Neutrophil (primary cell): ENCODE data around the gene TWSG1.

Experiments used
- H3K27ac ChIP-seq: fragments of 200-600 bp; sonication (generic); 2 replicates; pipeline ENCODE4 v1.5.1; 2016; ENCODE audit warnings: mild to moderate bottlenecking, moderate library complexity
- H3K27me3 ChIP-seq: fragments of 200-600 bp; sonication (generic); 2 replicates; pipeline ENCODE4 v1.6.0; 2016; ENCODE audit warnings: mild to moderate bottlenecking
- H3K36me3 ChIP-seq: fragments of 200-600 bp; sonication (generic); 2 replicates; pipeline ENCODE4 v1.5.1; 2017
- H3K4me1 ChIP-seq, 2 experiments: fragments of 200-600 bp in 1 of 2; sonication (generic) in 1 of 2; 1 replicate in 1 of 2; 2 replicates in 1 of 2; pipeline versions ENCODE4 v1.5.1 to v1.6.1; 2013 to 2016; ENCODE audit warnings: low read depth in 1 of 2, low read length in 1 of 2, mild to moderate bottlenecking in 1 of 2, moderate library complexity in 1 of 2; ENCODE audit not compliant: control insufficient read depth in 1 of 2, insufficient read depth in 1 of 2
- H3K4me3 ChIP-seq, 2 experiments: fragments of 200-600 bp in 1 of 2; sonication (generic) in 1 of 2; 1 replicate in 1 of 2; 2 replicates in 1 of 2; pipeline ENCODE4 v1.5.1; 2013 to 2016; ENCODE audit warnings: low read depth in 1 of 2, low read length in 1 of 2, mild to moderate bottlenecking in 1 of 2, moderate library complexity in 1 of 2
- H3K9me3 ChIP-seq: fragments of 200-600 bp; sonication (generic); 2 replicates; pipeline ENCODE4 v1.5.1; 2016
- CTCF ChIP-seq: fragments of 200-600 bp; sonication (generic); IDR thresholded peaks from 2 replicates; pipeline ENCODE4 v1.5.1; 2016; ENCODE audit warnings: antibody characterized with exemption

TWSG1 gene

DNA sequence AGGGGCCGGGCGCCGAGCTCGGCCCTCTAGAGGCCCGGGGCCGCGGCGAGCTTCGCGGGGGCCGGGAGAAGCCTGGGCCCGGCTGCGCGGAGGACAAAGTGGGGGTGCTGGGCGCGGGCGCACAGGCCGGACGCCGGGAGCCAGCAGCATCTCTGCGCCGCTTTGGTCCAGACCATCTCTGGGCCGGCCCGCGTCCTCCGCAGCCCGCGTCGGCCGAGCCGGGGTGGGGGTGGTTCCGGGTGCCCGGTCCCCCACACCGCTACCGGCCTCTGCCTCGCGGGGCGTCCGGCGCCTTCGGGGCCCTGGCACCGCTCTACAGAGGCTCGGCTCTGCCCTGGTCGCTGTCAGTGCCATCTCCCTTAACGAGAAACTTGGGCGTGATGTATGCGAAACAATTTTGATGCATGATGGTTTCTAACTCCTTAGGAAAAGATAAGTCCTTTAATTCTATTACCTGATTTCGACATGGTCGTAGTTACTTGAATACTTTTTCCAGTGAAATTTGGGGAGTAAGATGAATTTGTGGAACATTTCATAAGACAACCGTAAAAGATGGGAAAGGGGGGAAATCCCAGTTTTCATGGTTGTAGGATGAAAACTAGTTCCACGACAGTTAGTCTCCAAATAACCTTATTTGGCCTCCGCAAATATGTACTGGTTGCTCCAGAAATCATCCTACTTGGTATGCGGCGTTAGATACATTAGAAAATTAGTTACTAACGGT lies 562 bp downstream of the TWSG1 start:
- peaks cover 26% of the 10 kb centered on the region for H3K27me3 ChIP-seq
- TF ChIP-seq CTCF: no peak
- no peaks in the 10 kb centered on the region for H3K9me3 ChIP-seq
- H3K4me1 ChIP-seq: peaks cover 13 to 15% of the 10 kb centered on the region in 2 experiments
- no peaks in the 10 kb centered on the region for H3K36me3 ChIP-seq
- H3K27ac ChIP-seq: peak overlapping the region; percentile 65
- peak overlapping the region; percentile 86 to 90 for H3K4me3 ChIP-seq

- Histone ChIP-seq H3K4me3 (peak overlapping the region; percentile 86 to 90), H3K27me3 (peaks cover 26% of the 10 kb centered on the region), H3K4me1 (peaks cover 13 to 15% of the 10 kb centered on the region in 2 experiments), H3K9me3 (no peaks in the 10 kb centered on the region), H3K36me3 (no peaks in the 10 kb centered on the region), H3K27ac (no peak overlapping the region)
- TF ChIP-seq CTCF: no peak
Observed at GRCh38 chr18:9335697-9336045, 1.1 kb downstream of the TWSG1 start.

GRCh38 chr18:9336827-9337226 lies 2.3 kb downstream of the TWSG1 start:
- Histone ChIP-seq H3K27me3 (peaks cover 26% of the 10 kb centered on the region), H3K4me3 (no peak overlapping the region), H3K4me1 (peaks cover 13 to 15% of the 10 kb centered on the region in 2 experiments), H3K27ac (no peak overlapping the region), H3K9me3 (no peaks in the 10 kb centered on the region), H3K36me3 (no peaks in the 10 kb centered on the region)
- no peak for TF ChIP-seq CTCF

- peaks cover 22% of the 10 kb centered on the region for H3K27me3 ChIP-seq
- no peak for TF ChIP-seq CTCF
- H3K4me3 ChIP-seq: no peak overlapping the region
- no peak overlapping the region for H3K27ac ChIP-seq
- no peaks in the 10 kb centered on the region for H3K9me3 ChIP-seq
- peaks cover 13 to 15% of the 10 kb centered on the region in 2 experiments for H3K4me1 ChIP-seq
- H3K36me3 ChIP-seq: no peaks in the 10 kb centered on the region
Observed at GRCh38 chr18:9337873-9338272, 3.3 kb downstream of the TWSG1 start.

- no peak overlapping the region for H3K4me3 ChIP-seq
- H3K4me1 ChIP-seq: peaks cover 1 to 2% of the 10 kb centered on the region in 2 experiments
- no peaks in the 10 kb centered on the region for H3K36me3 ChIP-seq
- no peak for TF ChIP-seq CTCF
- peaks cover 3% of the 10 kb centered on the region for H3K27me3 ChIP-seq
- no peaks in the 10 kb centered on the region for H3K9me3 ChIP-seq
- no peak overlapping the region for H3K27ac ChIP-seq
Observed at GRCh38 chr18:9340472-9340871, 5.9 kb downstream of the TWSG1 start.
